Prostate gland (tissue), 2 donors: ENCODE results near the gene PTGS2.
"Not testable (repeated sequence)": the region's sequence is repeated elsewhere in the genome, so short reads cannot be mapped to it uniquely, and the experiment has no call there.

Experiments
- CTCF ChIP-seq, 4 experiments: fragments of 200-600 bp in 2 of 4; fragments of 450-650 bp in 2 of 4; sonication (generic) in 2 of 4; IDR thresholded peaks; 1 replicate in 3 of 4; 2 replicates in 1 of 4; pipeline ENCODE4 v1.5.1; 2016 to 2019; ENCODE audit warnings: antibody characterized with exemption in 4 of 4, mild to moderate bottlenecking in 2 of 4, moderate library complexity in 2 of 4
- POLR2A ChIP-seq: fragments of 450-650 bp; IDR thresholded peaks from one replicate; pipeline ENCODE4 v1.6.1; 2016; ENCODE audit warnings: antibody characterized with exemption, mild to moderate bottlenecking
- POLR2AphosphoS5 ChIP-seq: sonication (generic); formaldehyde crosslinking; IDR thresholded peaks from one replicate; pipeline ENCODE4 v1.6.1; 2017; ENCODE audit warnings: antibody characterized with exemption

- not testable (repeated sequence) for TF ChIP-seq POLR2A; CTCF (IDR thresholded peaks at IDR 0.05); POLR2AphosphoS5
Measured at GRCh38 chr1:186664217-186664616, 16.0 kb downstream of the PTGS2 start.
